Coronary artery (tissue), 2 donors: ENCODE data around the gene DNAAF5.
"Not testable (repeated sequence)": the region's sequence is repeated elsewhere in the genome, so short reads cannot be mapped to it uniquely, and the experiment has no call there.

Experiments used
- DNase-seq: peaks from one replicate; pipeline ENCODE4 v3.0.0-alpha.2; 2017; ENCODE audit warnings: low spot score
- H3K27ac ChIP-seq, 2 donors: fragments of 200-600 bp; sonication (generic); one replicate each; pipeline ENCODE4 v1.5.1; 2016 to 2019
- H3K4me3 ChIP-seq: fragments of 200-600 bp; sonication (generic); 2 replicates; pipeline ENCODE4 v1.5.1; 2016; ENCODE audit warnings: mild to moderate bottlenecking, moderate library complexity
- TF ChIP-seq, protein P1 (sequence below): fragments of 200-600 bp; sonication (generic); IDR thresholded peaks from one replicate; pipeline ENCODE4 v1.5.1; 2019; ENCODE audit warnings: antibody characterized with exemption

The DNAAF5 gene

DNA sequence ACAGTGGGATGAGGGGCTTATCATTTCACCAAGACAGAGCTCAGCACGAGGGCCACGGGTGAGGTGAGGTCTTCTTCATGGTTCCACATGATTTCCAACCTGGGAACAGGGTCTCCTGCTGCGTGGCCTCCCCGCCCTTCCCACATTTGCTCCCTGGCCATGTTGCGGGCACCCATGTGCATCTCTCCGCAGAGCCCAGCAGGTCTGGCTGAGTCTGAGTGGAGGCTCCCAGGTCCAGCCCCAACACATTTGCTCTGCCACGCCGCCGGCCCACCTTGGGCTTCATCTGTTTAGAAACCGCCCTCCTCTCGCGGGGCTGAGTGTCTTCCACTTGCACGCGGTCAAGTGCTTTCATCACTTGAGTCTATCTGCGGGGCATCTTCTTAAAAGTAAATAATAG lies 15.4 kb downstream of the DNAAF5 start:
- H3K27ac ChIP-seq: no peak overlapping the region
- no peak for DNase-seq
- TF ChIP-seq, protein P1, sequence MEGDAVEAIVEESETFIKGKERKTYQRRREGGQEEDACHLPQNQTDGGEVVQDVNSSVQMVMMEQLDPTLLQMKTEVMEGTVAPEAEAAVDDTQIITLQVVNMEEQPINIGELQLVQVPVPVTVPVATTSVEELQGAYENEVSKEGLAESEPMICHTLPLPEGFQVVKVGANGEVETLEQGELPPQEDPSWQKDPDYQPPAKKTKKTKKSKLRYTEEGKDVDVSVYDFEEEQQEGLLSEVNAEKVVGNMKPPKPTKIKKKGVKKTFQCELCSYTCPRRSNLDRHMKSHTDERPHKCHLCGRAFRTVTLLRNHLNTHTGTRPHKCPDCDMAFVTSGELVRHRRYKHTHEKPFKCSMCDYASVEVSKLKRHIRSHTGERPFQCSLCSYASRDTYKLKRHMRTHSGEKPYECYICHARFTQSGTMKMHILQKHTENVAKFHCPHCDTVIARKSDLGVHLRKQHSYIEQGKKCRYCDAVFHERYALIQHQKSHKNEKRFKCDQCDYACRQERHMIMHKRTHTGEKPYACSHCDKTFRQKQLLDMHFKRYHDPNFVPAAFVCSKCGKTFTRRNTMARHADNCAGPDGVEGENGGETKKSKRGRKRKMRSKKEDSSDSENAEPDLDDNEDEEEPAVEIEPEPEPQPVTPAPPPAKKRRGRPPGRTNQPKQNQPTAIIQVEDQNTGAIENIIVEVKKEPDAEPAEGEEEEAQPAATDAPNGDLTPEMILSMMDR: no peak
- H3K4me3 ChIP-seq: no peak overlapping the region

- no peak for DNase-seq
- TF ChIP-seq, protein P1: no peak
- Histone ChIP-seq H3K4me3 (no peak overlapping the region), H3K27ac (no peak overlapping the region)
Measured at GRCh38 chr7:742791-743190, 16.3 kb downstream of the DNAAF5 start.

DNA sequence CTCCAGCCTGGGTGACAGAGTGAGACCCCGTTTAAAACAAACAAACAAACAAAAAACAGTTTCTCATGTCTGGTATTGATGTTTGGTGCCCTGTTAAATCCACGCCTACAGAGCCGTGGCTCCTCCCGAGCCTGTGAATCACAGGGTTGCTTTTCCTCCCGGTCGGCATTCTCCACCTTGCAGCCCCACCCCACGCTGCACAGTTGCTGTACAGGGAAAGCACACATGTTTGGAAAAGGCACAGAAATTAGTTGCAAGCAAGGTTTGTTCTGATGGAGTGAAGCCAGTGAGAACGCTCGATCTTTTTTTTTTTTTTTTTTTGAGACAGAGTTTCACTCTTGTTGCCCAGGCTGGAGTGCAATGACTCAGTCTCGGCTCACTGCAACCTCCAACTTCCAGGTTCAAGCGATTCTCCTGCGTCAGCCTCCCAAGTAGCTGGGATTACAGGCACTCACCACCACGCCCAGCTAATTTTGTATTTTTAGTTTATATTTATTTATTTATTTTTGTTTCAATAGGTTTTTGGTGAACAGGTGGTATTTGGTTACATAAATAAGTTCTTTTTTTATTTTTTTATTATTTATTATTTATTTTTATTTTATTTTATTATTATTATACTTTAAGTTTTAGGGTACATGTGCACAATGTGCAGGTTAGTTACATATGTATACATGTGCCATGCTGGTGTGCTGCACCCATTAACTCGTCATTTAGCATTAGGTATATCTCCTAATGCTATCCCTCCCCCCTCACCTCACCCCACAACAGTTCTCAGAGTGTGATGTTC lies 17.0 kb downstream of the DNAAF5 start:
- not testable (repeated sequence) for H3K4me3 ChIP-seq, DNase-seq, H3K27ac ChIP-seq

DNA sequence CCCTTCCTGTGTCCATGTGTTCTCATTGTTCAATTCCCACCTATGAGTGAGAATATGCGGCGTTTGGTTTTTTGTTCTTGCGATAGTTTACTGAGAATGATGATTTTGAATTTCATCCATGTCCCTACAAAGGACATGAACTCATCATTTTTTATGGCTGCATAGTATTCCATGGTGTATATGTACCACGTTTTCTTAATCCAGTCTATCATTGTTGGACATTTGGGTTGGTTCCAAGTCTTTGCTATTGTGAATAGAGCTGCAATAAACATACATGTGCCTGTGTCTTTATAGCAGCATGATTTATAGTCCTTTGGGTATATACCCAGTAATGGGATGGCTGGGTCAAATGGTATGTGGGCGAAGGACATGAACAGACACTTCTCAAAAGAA lies 17.6 kb downstream of the DNAAF5 start:
- not testable (repeated sequence) for H3K4me3 ChIP-seq, H3K27ac ChIP-seq, DNase-seq

DNA sequence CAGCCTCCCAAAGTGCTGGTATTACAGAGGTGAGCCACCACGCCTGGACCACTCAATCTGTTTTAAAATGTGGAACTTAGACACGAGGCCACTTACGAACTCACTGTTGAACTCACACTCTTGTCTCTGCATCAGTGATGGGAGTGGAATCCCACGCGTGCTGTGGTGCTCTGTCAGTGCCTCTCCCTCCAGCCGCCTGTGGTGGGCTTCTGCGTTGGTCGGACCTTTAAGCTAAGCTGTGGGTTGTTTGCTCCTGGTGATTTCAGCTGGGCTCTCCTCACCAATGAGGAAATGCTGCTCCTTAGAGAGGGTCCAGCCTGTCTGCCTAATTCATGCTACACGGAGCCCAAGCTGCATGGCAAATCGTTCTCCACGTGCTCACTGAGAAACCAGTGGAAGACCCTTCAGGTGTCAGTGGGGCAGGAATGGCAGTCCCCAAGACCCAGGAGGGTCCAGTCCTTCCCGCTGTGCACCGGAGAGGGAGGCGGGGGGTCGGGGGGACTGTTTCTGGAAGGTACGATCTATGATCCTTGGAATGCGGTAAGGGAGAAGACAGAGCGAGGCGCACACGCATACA lies 18.4 kb downstream of the DNAAF5 start:
- H3K27ac ChIP-seq: no peak overlapping the region
- H3K4me3 ChIP-seq: no peak overlapping the region
- TF ChIP-seq, protein P1: no peak
- no peak for DNase-seq

GRCh38 chr7:745431-746154 lies 19.1 kb downstream of the DNAAF5 start:
- Histone ChIP-seq H3K27ac (no peak overlapping the region), H3K4me3 (no peak overlapping the region)
- TF ChIP-seq, protein P1: no peak
- no peak for DNase-seq

DNA sequence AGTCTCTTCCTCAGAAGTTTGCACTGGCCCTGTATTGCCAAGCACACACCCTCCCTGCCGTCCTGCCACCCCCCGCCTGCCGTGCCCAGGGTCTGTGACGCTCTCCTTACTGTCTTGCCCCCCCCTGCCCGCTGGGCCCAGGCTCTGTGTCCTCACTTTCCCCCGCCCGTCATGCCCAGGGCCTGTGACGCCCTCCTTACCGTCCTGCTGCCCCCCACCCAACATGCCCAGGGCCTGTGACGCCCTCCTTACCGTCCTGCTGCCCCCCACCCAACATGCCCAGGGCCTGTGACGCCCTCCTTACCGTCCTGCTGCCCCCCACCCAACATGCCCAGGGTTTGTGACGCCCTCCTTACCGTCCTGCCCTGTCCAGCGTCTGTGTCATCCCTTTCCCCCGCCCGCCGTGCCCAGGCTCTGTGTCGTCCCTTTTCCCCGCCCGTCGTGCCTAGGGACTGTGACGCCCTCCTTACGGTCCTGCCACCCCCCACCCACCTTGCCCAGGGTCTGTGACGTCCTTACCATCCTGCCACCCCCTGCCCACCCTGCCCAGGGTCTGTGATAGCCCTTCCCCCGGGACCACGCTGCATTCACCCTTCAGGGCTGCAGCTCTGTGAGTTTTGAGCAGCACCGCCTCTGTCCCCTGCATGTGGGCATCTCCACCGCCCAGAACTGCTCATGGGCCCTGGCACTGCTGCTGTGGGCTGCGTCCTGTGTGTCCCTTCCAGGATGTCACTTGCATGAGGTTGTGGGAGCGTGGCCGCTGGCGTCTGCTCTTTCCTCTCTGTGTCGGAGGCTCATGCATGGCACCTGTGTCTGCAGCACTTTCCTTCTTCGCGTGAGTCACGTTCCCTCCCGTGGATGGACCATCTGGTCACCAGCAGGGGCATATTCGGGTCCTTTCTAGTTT lies 19.9 kb downstream of the DNAAF5 start:
- TF ChIP-seq, protein P1: no peak
- H3K4me3 ChIP-seq: no peak overlapping the region

More for the DNA sequence above, 19.9 kb downstream of the DNAAF5 start:
- no peak for DNase-seq
- H3K27ac ChIP-seq: no peak overlapping the region
